ENCODE results near the gene RNU6-8.

The RNU6-8 gene

GRCh38 chr14:32202491-32202997, 525 bp downstream of the RNU6-8 start:
- no peak for TF ChIP-seq CTCF (IDR thresholded peaks at IDR 0.05; ENCODE audit: low read length)
- no peak for TF ChIP-seq EZH2 (IDR thresholded peaks at IDR 0.05; ENCODE audit: borderline replicate concordance, low read length)
- H3K4me1 ChIP-seq (ENCODE audit: insufficient read depth, low read length, severe bottlenecking), result peaks cover 32% of the 10 kb centered on the region
- H3K79me2 ChIP-seq (ENCODE audit: insufficient read depth, low read length), result no peaks in the 10 kb centered on the region
- no peaks in the 10 kb centered on the region for H4K20me1 ChIP-seq (ENCODE audit: insufficient read depth, low read length)
- no peaks in the 10 kb centered on the region for H3K36me3 ChIP-seq (ENCODE audit: insufficient read depth, low read length)
- H3K27ac ChIP-seq (ENCODE audit: low read depth, low read length, poor library complexity, severe bottlenecking), result no peak overlapping the region
- 0 out of 2 replicates have a peak, but pooled peaks cover 4% of the 10 kb centered on the region for H3F3A ChIP-seq (ENCODE audit: insufficient read depth, low read length)
- no peaks in the 10 kb centered on the region for H3K27me3 ChIP-seq (ENCODE audit: insufficient read depth, low read length)
- no peak overlapping the region for H2AFZ ChIP-seq (ENCODE audit: low read length)
- no peaks in the 10 kb centered on the region for H3K9me3 ChIP-seq (ENCODE audit: low read length)
- H3K9me2 ChIP-seq (ENCODE audit: low read depth, low read length), result no peaks in the 10 kb centered on the region
- peak overlapping the region; percentile 92 for H3K4me3 ChIP-seq (ENCODE audit: low read depth, low read length, poor library complexity, severe bottlenecking)
- peak overlapping the region; percentile 95 for H3K4me2 ChIP-seq (ENCODE audit: low read length)
- peak overlapping the region; percentile 62; the same call in 1 of the 2 replicates for H3K9ac ChIP-seq (ENCODE audit: low read length)

- Histone ChIP-seq H3K4me1 (ENCODE audit: insufficient read depth, low read length, severe bottlenecking) (peaks cover 32% of the 10 kb centered on the region), H3K9me2 (ENCODE audit: low read depth, low read length) (no peaks in the 10 kb centered on the region), H3K9ac (ENCODE audit: low read length) (peak within 1 kb of the TSS; percentile 62), H3F3A (ENCODE audit: insufficient read depth, low read length) (0 out of 2 replicates have a peak, but pooled peaks cover 4% of the 10 kb centered on the region), H3K36me3 (ENCODE audit: insufficient read depth, low read length) (no peaks in the 10 kb centered on the region), H3K4me3 (ENCODE audit: low read depth, low read length, poor library complexity, severe bottlenecking) (peak within 1 kb of the TSS; percentile 92), H3K4me2 (ENCODE audit: low read length) (peak within 1 kb of the TSS; percentile 95), H3K79me2 (ENCODE audit: insufficient read depth, low read length) (no peaks in the 10 kb centered on the region), H3K27me3 (ENCODE audit: insufficient read depth, low read length) (no peaks in the 10 kb centered on the region), H4K20me1 (ENCODE audit: insufficient read depth, low read length) (no peaks in the 10 kb centered on the region), H2AFZ (ENCODE audit: low read length) (peak within 1 kb of the TSS; percentile 30; the same call in 1 of the 2 replicates), H3K9me3 (ENCODE audit: low read length) (no peaks in the 10 kb centered on the region), H3K27ac (ENCODE audit: low read depth, low read length, poor library complexity, severe bottlenecking) (peak within 1 kb of the TSS; percentile 25)
- TF ChIP-seq CTCF (IDR thresholded peaks at IDR 0.05; ENCODE audit: low read length) (no peak), EZH2 (IDR thresholded peaks at IDR 0.05; ENCODE audit: borderline replicate concordance, low read length) (no peak)
Observed at GRCh38 chr14:32201816-32202490, 1.1 kb downstream of the RNU6-8 start, which contains the start of gene RNU6-7. Gene RNU6-7, plus strand, starts transcription at chr14:32202045.

- H2AFZ ChIP-seq (ENCODE audit: low read length), result peak overlapping the region; percentile 30; the same call in 1 of the 2 replicates
- no peaks in the 10 kb centered on the region for H4K20me1 ChIP-seq (ENCODE audit: insufficient read depth, low read length)
- no peaks in the 10 kb centered on the region for H3K9me2 ChIP-seq (ENCODE audit: low read depth, low read length)
- H3F3A ChIP-seq (ENCODE audit: insufficient read depth, low read length), result 0 out of 2 replicates have a peak, but pooled peaks cover 4% of the 10 kb centered on the region
- H3K4me1 ChIP-seq (ENCODE audit: insufficient read depth, low read length, severe bottlenecking), result peaks cover 32% of the 10 kb centered on the region
- H3K4me3 ChIP-seq (ENCODE audit: low read depth, low read length, poor library complexity, severe bottlenecking), result peak overlapping the region; percentile 92
- no peaks in the 10 kb centered on the region for H3K79me2 ChIP-seq (ENCODE audit: insufficient read depth, low read length)
- no peaks in the 10 kb centered on the region for H3K9me3 ChIP-seq (ENCODE audit: low read length)
- TF ChIP-seq EZH2 (IDR thresholded peaks at IDR 0.05; ENCODE audit: borderline replicate concordance, low read length), result no peak
- TF ChIP-seq CTCF (IDR thresholded peaks at IDR 0.05; ENCODE audit: low read length), result no peak
- H3K27me3 ChIP-seq (ENCODE audit: insufficient read depth, low read length), result no peaks in the 10 kb centered on the region
- peak overlapping the region; percentile 95 for H3K4me2 ChIP-seq (ENCODE audit: low read length)
- H3K9ac ChIP-seq (ENCODE audit: low read length), result peak overlapping the region; percentile 62
- H3K36me3 ChIP-seq (ENCODE audit: insufficient read depth, low read length), result no peaks in the 10 kb centered on the region
- peak overlapping the region; percentile 25 for H3K27ac ChIP-seq (ENCODE audit: low read depth, low read length, poor library complexity, severe bottlenecking)
Observed at GRCh38 chr14:32201193-32201815, 1.8 kb downstream of the RNU6-8 start.

All from OCI-LY1 (cell line).